Epithelial cell of proximal tubule (primary cell): ENCODE results near the gene GDAP2. TPM values are rescaled to one million over a fixed set of nuclear protein-coding genes. Genes with fewer than 3 reads are reported as not detected.

Experiments used
- DNase-seq: peaks from one replicate; pipeline ENCODE4 v3.0.0-alpha.2; 2011; ENCODE audit warnings: low read depth
- H3K4me3 ChIP-seq: 2 replicates; pipeline ENCODE4 v1.5.1; 2011; ENCODE audit warnings: low read depth, mild to moderate bottlenecking, low read length
- CTCF ChIP-seq: conservative IDR thresholded peaks from 2 replicates; pipeline ENCODE4 v1.5.1; 2012; ENCODE audit warnings: low read depth, mild to moderate bottlenecking, low read length
- total RNA-seq: library from RNA; depleted of rRNA; stranded (reverse); fragments of >200 nt; gene quantifications from 2 replicates; pipeline ENCODE4 v1.2.3, GENCODE V29; 2015

The GDAP2 gene
- total RNA-seq, 1 donor from 2014 or later = 13.8 TPM

GRCh38 chr1:117890452-117890851, 39.0 kb downstream of the GDAP2 start:
- DNase-seq = no peak
- TF ChIP-seq CTCF = no peak
- no peak overlapping the region for H3K4me3 ChIP-seq

GRCh38 chr1:117886101-117886795, 43.2 kb downstream of the GDAP2 start:
- DNase-seq = no peak
- no peak overlapping the region for H3K4me3 ChIP-seq
- TF ChIP-seq CTCF = no peak

- no peak for DNase-seq
- no peak for TF ChIP-seq CTCF
- no peak overlapping the region for H3K4me3 ChIP-seq
Observed at GRCh38 chr1:117883616-117884015, 45.8 kb downstream of the GDAP2 start.

- no peak for TF ChIP-seq CTCF
- H3K4me3 ChIP-seq = no peak overlapping the region
- DNase-seq = no peak
Observed at GRCh38 chr1:117879284-117879683, 50.1 kb downstream of the GDAP2 start.

GRCh38 chr1:117877823-117878222, 51.6 kb downstream of the GDAP2 start:
- no peak for DNase-seq
- no peak overlapping the region for H3K4me3 ChIP-seq
- no peak for TF ChIP-seq CTCF

GRCh38 chr1:117871013-117871412, 58.4 kb downstream of the GDAP2 start:
- no peak overlapping the region for H3K4me3 ChIP-seq
- TF ChIP-seq CTCF = no peak
- DNase-seq = no peak

GRCh38 chr1:117861694-117862093, 67.7 kb downstream of the GDAP2 start:
- DNase-seq = no peak
- H3K4me3 ChIP-seq = no peak overlapping the region
- no peak for TF ChIP-seq CTCF
